HG03175 (cell line): ENCODE data around the gene PIK3C3.
A peak's percentile ranks its signal among the peaks of the same experiment; 100 is the strongest.

Experiments
- ATAC-seq: cut with Tn5 transposase; IDR thresholded peaks from one replicate; pipeline ENCODE4 v1.9.1; 2021; ENCODE audit warnings: mild to moderate bottlenecking, moderate library complexity; ENCODE audit not compliant: unreplicated experiment

PIK3C3 gene

GRCh38 chr18:41954827-41955613, at the start of gene PIK3C3:
TSS of gene PIK3C3 (plus strand) at chr18:41955234. CDS start at chr18:41955292, 58 bp downstream.
- ATAC-seq, result peak; percentile 98

GRCh38 chr18:41905786-41906527, 49.1 kb upstream of the PIK3C3 start:
- ATAC-seq, result no peak

- peak; percentile 96 for ATAC-seq
These were observed 48.4 kb upstream of the PIK3C3 start for GRCh38 chr18:41906528-41907146.

- ATAC-seq, result no peak
These were observed 37.9 kb upstream of the PIK3C3 start for GRCh38 chr18:41917181-41917580.

- no peak for ATAC-seq
These were observed 33.3 kb upstream of the PIK3C3 start for GRCh38 chr18:41921770-41922169.

GRCh38 chr18:41922176-41922575, 32.9 kb upstream of the PIK3C3 start:
- no peak for ATAC-seq

GRCh38 chr18:41922841-41923240, 32.2 kb upstream of the PIK3C3 start:
- no peak for ATAC-seq

- ATAC-seq, result no peak
These were observed 31.6 kb upstream of the PIK3C3 start for GRCh38 chr18:41923446-41923845.

GRCh38 chr18:41928581-41928980, 26.5 kb upstream of the PIK3C3 start:
- ATAC-seq, result no peak

GRCh38 chr18:41932899-41933298, 22.1 kb upstream of the PIK3C3 start:
- ATAC-seq, result no peak

- ATAC-seq, result no peak
These were observed 21.3 kb upstream of the PIK3C3 start for GRCh38 chr18:41933778-41934177.

GRCh38 chr18:41936471-41937134, 18.4 kb upstream of the PIK3C3 start:
- no peak for ATAC-seq

GRCh38 chr18:41938445-41938844, 16.6 kb upstream of the PIK3C3 start:
- ATAC-seq, result no peak

- no peak for ATAC-seq
These were observed 15.7 kb upstream of the PIK3C3 start for GRCh38 chr18:41939326-41939725.

GRCh38 chr18:41940506-41941215, 14.4 kb upstream of the PIK3C3 start:
- no peak for ATAC-seq

GRCh38 chr18:41942254-41942653, 12.8 kb upstream of the PIK3C3 start:
- no peak for ATAC-seq

GRCh38 chr18:41948544-41949110, 6.4 kb upstream of the PIK3C3 start:
- no peak for ATAC-seq

GRCh38 chr18:41949206-41949920, 5.7 kb upstream of the PIK3C3 start:
- no peak for ATAC-seq

GRCh38 chr18:41955688-41956087, 654 bp downstream of the PIK3C3 start:
- no peak for ATAC-seq

- no peak for ATAC-seq
These were observed 4.0 kb downstream of the PIK3C3 start for GRCh38 chr18:41959045-41959444.
